H1 (cell line): ENCODE measurements around the gene KLHL21. TPM values are rescaled to one million over a fixed set of nuclear protein-coding genes. Genes with fewer than 3 reads are reported as not detected.

Source experiments
- BRCA1 ChIP-seq: IDR thresholded peaks from 2 replicates; pipeline ENCODE4 v1.6.1; 2012; ENCODE audit warnings: low read depth, low read length, improper control_type of control experiment
- CBX5 ChIP-seq: fragments of 300-800, 300-1000 bp; sonication (generic); IDR thresholded peaks from 2 replicates; pipeline ENCODE4 v1.7.1; 2016; ENCODE audit warnings: antibody characterized with exemption, low read length, low read depth
- EGR1 ChIP-seq: IDR thresholded peaks from 2 replicates; pipeline ENCODE4 v1.6.1; 2011; ENCODE audit warnings: low read depth, low read length, borderline replicate concordance
- EP300 ChIP-seq, 2 experiments: IDR thresholded peaks; 1 replicate in 1 of 2; 2 replicates in 1 of 2; pipeline ENCODE4 v1.6.1; 2011 to 2012; ENCODE audit warnings: low read depth in 2 of 2, low read length in 2 of 2, mild to moderate bottlenecking in 2 of 2, borderline replicate concordance in 1 of 2, inconsistent platforms in 1 of 2, moderate library complexity in 1 of 2
- FOSL1 ChIP-seq: IDR thresholded peaks from 2 replicates; pipeline ENCODE4 v1.6.1; 2011; ENCODE audit warnings: mild to moderate bottlenecking, low read depth, low read length, moderate library complexity; ENCODE audit not compliant: insufficient read depth
- GABPA ChIP-seq: IDR thresholded peaks from 2 replicates; pipeline ENCODE4 v1.6.1; 2011; ENCODE audit warnings: mild to moderate bottlenecking, low read length, moderate library complexity, borderline replicate concordance; ENCODE audit not compliant: insufficient read depth
- POLR2A ChIP-seq, 2 experiments: IDR thresholded peaks; 1 replicate in 1 of 2; 2 replicates in 1 of 2; pipeline ENCODE4 v1.6.1; 2011; ENCODE audit warnings: low read depth in 2 of 2, low read length in 2 of 2, mild to moderate bottlenecking in 2 of 2; ENCODE audit errors: control extremely low read depth in 1 of 2
- polyA plus RNA-seq, 7 experiments: library from polyadenylated mRNA; depleted of rRNA in 3 of 7; stranded (reverse) in 5 of 7; unstranded in 2 of 7; fragments of >200 nt in 5 of 7; fragments of 200-250 nt in 2 of 7; gene quantifications; 1 replicate in 5 of 7; 2 replicates in 1 of 7; 4 replicates in 1 of 7; pipeline versions ENCODE4 v1.2.1 to v1.2.3, GENCODE V29; 2011 to 2013; ENCODE audit warnings: missing spikeins in 2 of 7, mixed read lengths in 2 of 7
- total RNA-seq: library from RNA; stranded (reverse); fragmentation: NEBNext Ultra II Directional; extraction: Animal tissue kit (Norgen Biotek cat#: 25700); gene quantifications from 2 replicates; pipeline ENCODE4 v1.2.1, GENCODE V29; 2021
- TF ChIP-seq, protein P1 (sequence below): IDR thresholded peaks from 2 replicates; pipeline ENCODE4 v1.6.1; 2011; ENCODE audit warnings: low read depth, mild to moderate bottlenecking, low read length; ENCODE audit not compliant: insufficient read depth

KLHL21 gene
- total and polyA plus RNA-seq, 2 of the 8 experiments (the other 6 are each of a cell fraction or from before 2014, with no cell fraction given) = 11.9 to 22.3 TPM

DNA sequence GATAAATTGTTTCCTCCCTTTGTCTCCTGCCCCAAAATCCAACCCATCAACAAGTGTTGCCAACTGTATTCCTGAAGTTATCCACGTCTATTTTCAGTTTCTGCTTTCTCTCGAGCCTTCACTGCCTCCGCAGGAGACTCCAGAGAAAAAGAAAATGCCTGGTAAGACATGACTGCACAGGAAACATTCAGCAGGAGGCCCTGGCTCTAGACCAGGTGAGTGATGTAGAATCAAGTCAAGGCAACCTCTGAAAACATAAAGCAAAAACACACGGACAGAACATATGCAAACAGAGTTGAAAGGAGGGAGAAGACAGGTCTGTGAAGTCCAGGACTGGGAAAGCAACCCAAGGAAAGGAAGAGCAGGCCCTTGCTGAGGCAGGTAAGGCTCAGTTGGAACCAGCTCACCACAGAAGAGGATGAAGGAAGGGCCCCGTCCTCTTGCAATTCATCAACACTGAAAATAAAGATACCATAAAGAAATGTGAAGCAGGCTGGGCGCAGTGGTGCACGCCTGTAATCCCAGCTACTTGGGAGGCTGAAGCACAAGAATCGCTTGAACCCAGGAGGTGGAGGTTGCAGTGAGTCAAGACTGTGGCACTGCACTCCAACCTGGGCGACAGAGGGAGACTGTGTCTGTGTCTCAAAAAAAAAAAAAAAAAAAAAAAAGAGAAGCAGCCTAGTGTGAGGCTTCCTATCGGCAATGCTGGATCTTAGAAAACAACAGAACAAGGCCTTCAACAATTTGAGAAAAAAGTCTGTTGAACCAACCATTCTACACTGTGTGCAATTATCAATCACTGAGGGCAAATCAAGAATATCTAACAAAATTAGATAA is 57.2 kb downstream of the KLHL21 start (continued):
- TF ChIP-seq, protein P1, sequence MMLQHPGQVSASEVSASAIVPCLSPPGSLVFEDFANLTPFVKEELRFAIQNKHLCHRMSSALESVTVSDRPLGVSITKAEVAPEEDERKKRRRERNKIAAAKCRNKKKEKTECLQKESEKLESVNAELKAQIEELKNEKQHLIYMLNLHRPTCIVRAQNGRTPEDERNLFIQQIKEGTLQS = no peak
- TF ChIP-seq BRCA1 (no peak), FOSL1 (no peak), EP300 (IDR thresholded peaks at IDR 0.05; ENCODE audit: borderline replicate concordance in 1 of 2, low read depth in 2 of 2, low read length in 2 of 2) (no peak), EGR1 (no peak), POLR2A (IDR thresholded peaks at IDR 0.05; ENCODE audit: control extremely low read depth in 1 of 2, low read depth in 2 of 2, low read length in 2 of 2) (no peak), CBX5 (no peak), GABPA (no peak)
